Measurements from ENCODE around the gene KLHL29. TPM values are rescaled to one million over a fixed set of nuclear protein-coding genes. Genes with fewer than 3 reads are reported as not detected.

KLHL29 gene
- total and polyA plus RNA-seq, 4 donors: 0.29 to 2.3 (median 0.68) TPM

DNA sequence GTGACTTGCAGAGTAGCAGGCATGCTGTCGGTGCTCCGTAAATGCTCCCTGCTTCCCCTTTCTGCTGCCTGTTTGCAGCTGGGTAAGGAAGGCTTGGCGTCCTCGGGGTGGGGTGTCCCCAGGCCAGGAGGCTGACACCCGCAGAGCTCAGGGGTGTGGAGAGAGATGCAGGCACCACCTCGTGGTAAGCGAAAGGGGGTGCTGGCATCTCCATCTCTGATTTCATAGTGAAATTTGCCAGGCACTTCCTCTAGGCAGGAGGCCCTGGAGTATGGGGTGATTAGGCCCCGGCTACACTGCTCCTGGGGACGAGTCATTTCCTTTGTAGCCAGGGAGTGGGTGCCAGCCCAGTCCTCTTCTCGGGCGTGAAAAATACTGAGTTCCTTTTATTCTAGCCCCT is 160.4 kb downstream of the KLHL29 start:
- no peak overlapping the region for H3K4me3 ChIP-seq (ENCODE audit: low read depth in 1 of 3, low read length in 3 of 3)
- no peak overlapping the region for H3K9ac ChIP-seq (ENCODE audit: low read depth in 1 of 2, low read length in 2 of 2)
- no peak for DNase-seq (ENCODE audit: low spot score)
- no peaks in the 10 kb centered on the region for H3K9me3 ChIP-seq (ENCODE audit: control insufficient read depth in 4 of 4, low read length in 3 of 4)
- 79% methylated on average over 11 of the region's 11 CpGs for WGBS
- no peaks in the 10 kb centered on the region for H3K36me3 ChIP-seq (ENCODE audit: control insufficient read depth in 4 of 4, insufficient read depth in 3 of 4, low read depth in 1 of 4, low read length in 3 of 4)
- H3K4me1 ChIP-seq (ENCODE audit: control insufficient read depth in 4 of 4, insufficient read depth in 4 of 4, low read length in 3 of 4): peaks cover 0 to 3% (median 0%) of the 10 kb centered on the region in 4 donors
- no peak for TF ChIP-seq FOXA2 (IDR thresholded peaks at IDR 0.05)
- TF ChIP-seq, protein P1, sequence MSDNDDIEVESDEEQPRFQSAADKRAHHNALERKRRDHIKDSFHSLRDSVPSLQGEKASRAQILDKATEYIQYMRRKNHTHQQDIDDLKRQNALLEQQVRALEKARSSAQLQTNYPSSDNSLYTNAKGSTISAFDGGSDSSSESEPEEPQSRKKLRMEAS (IDR thresholded peaks at IDR 0.05): no peak
- H3K27ac ChIP-seq (ENCODE audit: low read depth in 1 of 2, low read length in 2 of 2): no peak overlapping the region
- H3K27me3 ChIP-seq (ENCODE audit: control insufficient read depth in 4 of 4, insufficient read depth in 4 of 4, low read length in 3 of 4): no peaks in the 10 kb centered on the region

DNA sequence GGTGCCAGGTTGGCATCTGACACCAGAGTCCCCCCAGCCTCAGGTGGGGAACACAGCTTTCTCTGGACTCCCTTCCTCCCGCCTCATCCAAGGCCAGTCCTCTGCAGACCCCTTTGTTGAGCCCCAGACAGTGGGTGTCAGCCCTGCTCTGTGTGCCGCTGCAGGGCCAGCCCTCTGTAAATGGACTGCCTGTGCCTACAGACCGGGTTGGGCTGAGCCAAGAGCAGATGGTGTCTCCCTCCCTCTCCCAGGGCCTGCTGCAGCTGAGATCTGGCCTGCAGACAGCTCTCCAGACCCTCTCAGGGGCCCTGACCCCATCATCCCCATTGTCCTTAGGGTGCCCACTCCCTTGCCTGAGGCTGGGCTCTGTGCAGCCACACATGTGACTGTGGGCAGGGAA is 160.8 kb downstream of the KLHL29 start:
- no peak for DNase-seq (ENCODE audit: low spot score)
- Histone ChIP-seq H3K36me3 (ENCODE audit: control insufficient read depth in 4 of 4, insufficient read depth in 3 of 4, low read depth in 1 of 4, low read length in 3 of 4) (no peaks in the 10 kb centered on the region), H3K4me3 (ENCODE audit: low read depth in 1 of 3, low read length in 3 of 3) (no peak overlapping the region), H3K4me1 (ENCODE audit: control insufficient read depth in 4 of 4, insufficient read depth in 4 of 4, low read length in 3 of 4) (peaks cover 0 to 3% (median 0%) of the 10 kb centered on the region in 4 donors), H3K9me3 (ENCODE audit: control insufficient read depth in 4 of 4, low read length in 3 of 4) (no peaks in the 10 kb centered on the region), H3K27ac (ENCODE audit: low read depth in 1 of 2, low read length in 2 of 2) (no peak overlapping the region), H3K9ac (ENCODE audit: low read depth in 1 of 2, low read length in 2 of 2) (no peak overlapping the region), H3K27me3 (ENCODE audit: control insufficient read depth in 4 of 4, insufficient read depth in 4 of 4, low read length in 3 of 4) (no peaks in the 10 kb centered on the region)
- 96% methylated on average over 3 of the region's 3 CpGs for WGBS
- TF ChIP-seq EGR1 (IDR thresholded peaks at IDR 0.05; ENCODE audit: low read depth in 2 of 2): no peak
- no peak for TF ChIP-seq JUND (IDR thresholded peaks at IDR 0.05)
- TF ChIP-seq, protein P2, sequence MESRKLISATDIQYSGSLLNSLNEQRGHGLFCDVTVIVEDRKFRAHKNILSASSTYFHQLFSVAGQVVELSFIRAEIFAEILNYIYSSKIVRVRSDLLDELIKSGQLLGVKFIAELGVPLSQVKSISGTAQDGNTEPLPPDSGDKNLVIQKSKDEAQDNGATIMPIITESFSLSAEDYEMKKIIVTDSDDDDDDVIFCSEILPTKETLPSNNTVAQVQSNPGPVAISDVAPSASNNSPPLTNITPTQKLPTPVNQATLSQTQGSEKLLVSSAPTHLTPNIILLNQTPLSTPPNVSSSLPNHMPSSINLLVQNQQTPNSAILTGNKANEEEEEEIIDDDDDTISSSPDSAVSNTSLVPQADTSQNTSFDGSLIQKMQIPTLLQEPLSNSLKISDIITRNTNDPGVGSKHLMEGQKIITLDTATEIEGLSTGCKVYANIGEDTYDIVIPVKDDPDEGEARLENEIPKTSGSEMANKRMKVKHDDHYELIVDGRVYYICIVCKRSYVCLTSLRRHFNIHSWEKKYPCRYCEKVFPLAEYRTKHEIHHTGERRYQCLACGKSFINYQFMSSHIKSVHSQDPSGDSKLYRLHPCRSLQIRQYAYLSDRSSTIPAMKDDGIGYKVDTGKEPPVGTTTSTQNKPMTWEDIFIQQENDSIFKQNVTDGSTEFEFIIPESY (IDR thresholded peaks at IDR 0.05): no peak
- no peak for TF ChIP-seq FOXA2 (IDR thresholded peaks at IDR 0.05)
- TF ChIP-seq SP1 (IDR thresholded peaks at IDR 0.05): no peak
- TF ChIP-seq, protein P1 (IDR thresholded peaks at IDR 0.05): no peak
- no peak for TF ChIP-seq GABPA (IDR thresholded peaks at IDR 0.05 in 1 of 2, conservative IDR thresholded peaks at IDR 0.05 in 1 of 2)
- no peak for TF ChIP-seq RXRA (IDR thresholded peaks at IDR 0.05)
- TF ChIP-seq, protein P3, sequence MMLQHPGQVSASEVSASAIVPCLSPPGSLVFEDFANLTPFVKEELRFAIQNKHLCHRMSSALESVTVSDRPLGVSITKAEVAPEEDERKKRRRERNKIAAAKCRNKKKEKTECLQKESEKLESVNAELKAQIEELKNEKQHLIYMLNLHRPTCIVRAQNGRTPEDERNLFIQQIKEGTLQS (IDR thresholded peaks at IDR 0.05): no peak
- TF ChIP-seq, protein P4, sequence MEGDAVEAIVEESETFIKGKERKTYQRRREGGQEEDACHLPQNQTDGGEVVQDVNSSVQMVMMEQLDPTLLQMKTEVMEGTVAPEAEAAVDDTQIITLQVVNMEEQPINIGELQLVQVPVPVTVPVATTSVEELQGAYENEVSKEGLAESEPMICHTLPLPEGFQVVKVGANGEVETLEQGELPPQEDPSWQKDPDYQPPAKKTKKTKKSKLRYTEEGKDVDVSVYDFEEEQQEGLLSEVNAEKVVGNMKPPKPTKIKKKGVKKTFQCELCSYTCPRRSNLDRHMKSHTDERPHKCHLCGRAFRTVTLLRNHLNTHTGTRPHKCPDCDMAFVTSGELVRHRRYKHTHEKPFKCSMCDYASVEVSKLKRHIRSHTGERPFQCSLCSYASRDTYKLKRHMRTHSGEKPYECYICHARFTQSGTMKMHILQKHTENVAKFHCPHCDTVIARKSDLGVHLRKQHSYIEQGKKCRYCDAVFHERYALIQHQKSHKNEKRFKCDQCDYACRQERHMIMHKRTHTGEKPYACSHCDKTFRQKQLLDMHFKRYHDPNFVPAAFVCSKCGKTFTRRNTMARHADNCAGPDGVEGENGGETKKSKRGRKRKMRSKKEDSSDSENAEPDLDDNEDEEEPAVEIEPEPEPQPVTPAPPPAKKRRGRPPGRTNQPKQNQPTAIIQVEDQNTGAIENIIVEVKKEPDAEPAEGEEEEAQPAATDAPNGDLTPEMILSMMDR (IDR thresholded peaks at IDR 0.05; ENCODE audit: low read depth, low read length, missing input control): no peak
- no peak for TF ChIP-seq TAF1 (conservative IDR thresholded peaks at IDR 0.05)
- no peak for TF ChIP-seq RAD21 (IDR thresholded peaks at IDR 0.05)
- TF ChIP-seq, protein P5, sequence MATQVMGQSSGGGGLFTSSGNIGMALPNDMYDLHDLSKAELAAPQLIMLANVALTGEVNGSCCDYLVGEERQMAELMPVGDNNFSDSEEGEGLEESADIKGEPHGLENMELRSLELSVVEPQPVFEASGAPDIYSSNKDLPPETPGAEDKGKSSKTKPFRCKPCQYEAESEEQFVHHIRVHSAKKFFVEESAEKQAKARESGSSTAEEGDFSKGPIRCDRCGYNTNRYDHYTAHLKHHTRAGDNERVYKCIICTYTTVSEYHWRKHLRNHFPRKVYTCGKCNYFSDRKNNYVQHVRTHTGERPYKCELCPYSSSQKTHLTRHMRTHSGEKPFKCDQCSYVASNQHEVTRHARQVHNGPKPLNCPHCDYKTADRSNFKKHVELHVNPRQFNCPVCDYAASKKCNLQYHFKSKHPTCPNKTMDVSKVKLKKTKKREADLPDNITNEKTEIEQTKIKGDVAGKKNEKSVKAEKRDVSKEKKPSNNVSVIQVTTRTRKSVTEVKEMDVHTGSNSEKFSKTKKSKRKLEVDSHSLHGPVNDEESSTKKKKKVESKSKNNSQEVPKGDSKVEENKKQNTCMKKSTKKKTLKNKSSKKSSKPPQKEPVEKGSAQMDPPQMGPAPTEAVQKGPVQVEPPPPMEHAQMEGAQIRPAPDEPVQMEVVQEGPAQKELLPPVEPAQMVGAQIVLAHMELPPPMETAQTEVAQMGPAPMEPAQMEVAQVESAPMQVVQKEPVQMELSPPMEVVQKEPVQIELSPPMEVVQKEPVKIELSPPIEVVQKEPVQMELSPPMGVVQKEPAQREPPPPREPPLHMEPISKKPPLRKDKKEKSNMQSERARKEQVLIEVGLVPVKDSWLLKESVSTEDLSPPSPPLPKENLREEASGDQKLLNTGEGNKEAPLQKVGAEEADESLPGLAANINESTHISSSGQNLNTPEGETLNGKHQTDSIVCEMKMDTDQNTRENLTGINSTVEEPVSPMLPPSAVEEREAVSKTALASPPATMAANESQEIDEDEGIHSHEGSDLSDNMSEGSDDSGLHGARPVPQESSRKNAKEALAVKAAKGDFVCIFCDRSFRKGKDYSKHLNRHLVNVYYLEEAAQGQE (IDR thresholded peaks at IDR 0.05): no peak
- TF ChIP-seq HNF4G (IDR thresholded peaks at IDR 0.05): no peak
- TF ChIP-seq NR2F2 (IDR thresholded peaks at IDR 0.05): no peak
- no peak for TF ChIP-seq HNF4A (conservative IDR thresholded peaks at IDR 0.05)
- no peak for TF ChIP-seq YY1 (IDR thresholded peaks at IDR 0.05)
- no peak for TF ChIP-seq FOXA1 (IDR thresholded peaks at IDR 0.05)

Measured in liver (tissue), 9 donors.